Endothelial cell of hepatic sinusoid (primary cell): ENCODE data around the gene KAT6B.

Source experiments
- in situ Hi-C: cut with HindIII; loops from 2 replicates; pipeline ENCODE4 v1.10.0; 2017; ENCODE audit warnings: low sequenced_read_pairs

KAT6B gene

DNA sequence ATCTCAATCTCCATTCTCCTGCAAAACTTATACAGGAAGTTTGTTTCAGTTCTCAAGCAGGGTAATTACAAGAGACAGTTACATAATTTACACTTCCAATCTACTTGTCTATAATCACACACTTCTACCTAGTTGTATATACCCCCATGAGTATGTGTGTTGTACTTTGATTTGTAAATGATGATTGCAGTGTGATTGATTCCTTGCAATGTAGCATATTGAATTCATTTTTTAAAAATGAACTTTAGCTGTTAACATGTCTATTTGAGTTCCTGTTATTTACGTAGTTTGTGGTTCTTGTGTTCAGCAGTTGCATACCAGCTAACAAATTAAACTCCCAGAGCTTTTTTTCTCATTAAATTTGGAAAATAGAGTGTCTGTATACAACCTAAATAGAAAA, 182.6 kb downstream of the KAT6B start:
- in situ Hi-C loops: no loop called here

DNA sequence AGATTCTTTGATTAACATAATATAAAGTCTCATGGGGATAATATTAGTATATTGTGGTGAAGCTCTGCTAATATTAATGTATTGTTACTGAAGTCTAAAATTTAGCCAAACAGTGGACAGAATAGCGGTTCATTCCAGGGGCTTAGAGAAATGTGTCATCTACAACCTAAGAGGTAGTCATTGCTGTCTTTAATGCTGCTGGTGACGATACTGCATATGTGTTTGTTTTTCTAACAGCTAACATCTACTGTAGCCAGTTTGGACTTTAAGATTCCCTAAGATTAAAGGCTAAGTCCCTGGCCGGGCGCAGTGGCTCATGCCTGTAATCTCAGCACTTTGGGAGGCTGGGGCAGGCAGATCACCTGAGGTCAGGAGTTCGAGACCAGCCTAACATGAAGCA, 183.0 kb downstream of the KAT6B start:
- in situ Hi-C loops: no loop called here

DNA sequence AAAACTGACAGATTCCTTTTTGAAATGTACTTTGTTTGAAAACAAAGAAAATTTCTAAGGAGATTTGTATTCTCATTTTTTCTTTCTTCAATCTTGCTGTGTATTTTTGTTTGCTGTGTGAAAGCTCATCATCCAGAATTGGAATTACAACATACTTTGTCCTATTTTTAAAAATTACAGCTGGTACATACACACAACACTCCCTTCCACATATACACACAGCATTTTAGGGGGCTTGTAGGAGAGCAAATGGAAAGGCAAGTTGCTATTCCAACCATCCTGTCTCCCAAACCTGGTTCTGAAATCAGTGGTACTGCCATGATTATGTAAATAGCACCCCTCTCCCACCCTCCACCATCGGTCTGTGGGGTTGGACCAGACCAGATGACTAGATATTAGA, 184.0 kb downstream of the KAT6B start:
- in situ Hi-C loops: no loop called here

DNA sequence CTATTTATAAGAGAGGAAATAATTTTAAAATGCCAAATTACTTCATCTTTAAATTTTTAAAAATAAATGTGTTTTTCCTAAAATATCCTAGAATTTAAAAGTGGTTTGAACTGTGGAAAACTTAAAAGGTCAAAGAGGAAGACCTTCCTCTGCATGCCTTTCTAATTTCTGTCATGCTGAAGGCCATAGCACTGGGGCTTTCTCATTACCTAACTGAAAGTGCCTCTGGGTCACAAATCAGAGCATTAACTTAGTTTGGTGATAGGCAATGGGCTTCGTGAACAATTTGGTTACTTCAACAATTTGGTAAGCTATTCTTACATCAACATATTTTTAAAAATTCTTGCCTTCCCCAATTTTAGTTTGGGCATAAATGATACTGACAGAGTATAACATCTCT, 184.8 kb downstream of the KAT6B start:
- in situ Hi-C loops: no loop called here

DNA sequence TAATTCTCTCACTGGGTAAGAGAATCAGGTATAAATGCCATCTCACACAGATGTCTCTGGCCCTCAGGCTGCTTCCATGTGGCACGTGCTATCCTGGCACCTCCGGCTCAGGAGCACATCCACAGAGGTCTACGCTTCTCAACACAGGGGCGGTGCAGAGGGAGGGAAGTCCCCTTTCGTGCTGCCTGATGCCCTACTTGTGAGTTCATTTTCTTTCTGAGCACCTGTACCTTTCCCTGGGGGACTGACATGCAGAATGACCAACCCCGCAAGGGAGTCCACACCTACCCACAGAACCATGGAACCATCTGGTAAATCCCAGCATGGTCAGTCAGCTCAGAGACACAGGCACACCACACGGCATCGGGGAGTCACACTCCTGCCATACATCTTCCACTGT, 186.1 kb downstream of the KAT6B start:
- in situ Hi-C loops: no loop called here

DNA sequence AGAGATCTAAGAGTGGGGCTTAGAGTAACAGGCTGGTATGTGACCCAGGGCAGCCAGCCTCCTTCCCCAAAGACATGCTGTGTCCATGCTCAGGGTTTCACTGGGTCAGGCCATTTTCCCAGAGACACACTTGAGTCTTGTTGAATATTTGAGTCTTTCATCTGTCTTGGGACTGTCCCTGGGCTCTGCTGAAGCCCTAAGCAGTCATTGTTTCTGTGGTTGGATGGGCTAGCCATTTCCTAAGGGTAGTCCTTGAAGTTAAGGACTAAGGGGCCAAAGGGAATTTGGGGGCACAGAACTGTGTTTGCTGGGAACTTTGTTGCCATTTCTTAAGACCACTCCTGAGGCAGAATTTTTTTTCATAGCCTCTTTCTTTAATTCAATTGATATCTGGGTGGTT, 186.6 kb downstream of the KAT6B start:
- in situ Hi-C loops: no loop called here

DNA sequence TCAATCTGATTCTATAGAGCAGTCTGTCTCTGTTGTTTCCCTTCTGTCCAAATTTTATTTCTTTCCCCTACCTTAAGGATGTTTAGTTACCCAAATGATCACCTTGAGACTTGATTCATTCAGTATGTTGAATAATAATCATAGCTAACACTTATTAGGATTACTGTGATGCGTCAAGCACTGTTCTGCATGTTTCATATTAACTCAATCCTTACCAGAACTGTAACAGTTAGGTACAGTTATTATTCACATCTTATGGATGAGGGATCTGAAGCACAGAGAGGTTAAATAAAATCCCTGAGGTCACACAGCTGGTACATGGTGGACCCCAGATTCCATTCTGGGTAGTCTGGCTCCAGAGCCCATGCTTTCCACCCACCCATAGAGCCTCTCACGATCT, 187.1 kb downstream of the KAT6B start:
- in situ Hi-C loops: no loop called here

DNA sequence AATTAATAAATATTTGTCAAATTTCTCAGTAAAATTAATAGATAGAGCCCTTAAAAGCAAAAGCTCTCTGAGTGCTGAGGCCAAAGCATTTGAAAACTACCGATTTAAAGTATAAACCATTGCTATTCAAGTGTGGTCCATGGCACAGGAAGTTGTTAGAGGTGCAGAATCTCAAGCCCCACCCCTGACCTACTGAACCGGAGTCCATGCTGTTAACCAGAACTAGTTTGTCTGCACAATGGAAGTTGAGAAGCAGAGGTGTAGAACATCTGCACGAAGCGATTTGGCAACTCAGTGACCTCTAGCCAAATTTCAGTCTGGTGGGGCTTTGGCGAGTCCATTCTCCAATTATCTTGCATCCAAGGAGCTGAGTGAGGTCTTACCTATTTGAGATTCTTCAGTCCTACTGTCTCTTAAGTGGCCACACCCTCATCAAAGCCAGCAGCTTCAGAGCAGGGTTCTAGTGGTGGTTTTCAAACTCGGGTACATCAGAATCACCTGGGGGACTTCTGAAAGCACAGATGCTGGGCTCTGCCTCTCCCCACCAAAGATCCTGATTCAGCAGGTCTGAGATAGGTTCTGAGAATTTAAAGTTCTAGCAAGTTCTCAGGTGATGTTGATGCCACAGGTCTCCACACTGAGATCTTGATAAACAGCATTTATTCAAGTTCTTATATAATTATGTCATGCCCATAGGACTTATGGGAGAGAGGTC, 188.3 kb downstream of the KAT6B start:
- in situ Hi-C loops: no loop called here

DNA sequence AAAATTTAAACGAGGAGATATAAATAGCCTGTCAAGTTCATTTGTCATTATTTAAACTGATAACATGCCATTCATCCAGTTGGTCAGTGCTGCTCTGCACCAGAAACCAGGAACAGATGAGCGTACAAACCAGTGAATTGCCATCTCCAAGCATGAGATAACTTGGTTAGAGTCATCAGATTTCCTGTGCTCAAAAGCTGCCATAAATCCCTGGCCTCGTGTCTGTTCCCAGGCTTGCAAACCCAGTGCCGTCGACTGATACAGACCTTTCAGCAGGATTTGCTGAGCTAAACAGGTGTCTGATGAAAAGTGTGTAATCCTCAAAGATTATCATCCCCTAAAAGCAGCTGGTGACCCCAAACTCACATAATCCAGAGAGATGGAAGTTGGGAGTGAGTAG, 189.0 kb downstream of the KAT6B start:
- in situ Hi-C loops: no loop called here

DNA sequence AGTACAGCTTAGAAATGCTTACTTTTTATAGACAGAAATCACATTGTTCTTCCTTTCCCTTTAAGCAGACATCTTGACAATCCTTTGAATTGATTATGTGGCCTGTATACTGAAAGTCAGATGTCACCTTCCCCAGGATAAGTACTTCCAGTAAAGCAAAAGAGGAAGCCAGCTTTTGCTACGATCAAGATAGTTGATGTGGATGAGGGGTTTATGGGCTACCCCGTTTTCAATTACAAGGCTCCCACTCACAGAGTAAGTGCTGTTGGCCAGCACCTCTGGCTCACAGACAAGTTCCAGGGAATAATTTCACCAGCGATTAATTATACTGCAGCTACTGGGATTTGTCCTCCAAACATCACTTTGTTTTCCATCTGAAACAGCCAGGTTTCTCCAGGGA, 189.9 kb downstream of the KAT6B start:
- in situ Hi-C loops: no loop called here

DNA sequence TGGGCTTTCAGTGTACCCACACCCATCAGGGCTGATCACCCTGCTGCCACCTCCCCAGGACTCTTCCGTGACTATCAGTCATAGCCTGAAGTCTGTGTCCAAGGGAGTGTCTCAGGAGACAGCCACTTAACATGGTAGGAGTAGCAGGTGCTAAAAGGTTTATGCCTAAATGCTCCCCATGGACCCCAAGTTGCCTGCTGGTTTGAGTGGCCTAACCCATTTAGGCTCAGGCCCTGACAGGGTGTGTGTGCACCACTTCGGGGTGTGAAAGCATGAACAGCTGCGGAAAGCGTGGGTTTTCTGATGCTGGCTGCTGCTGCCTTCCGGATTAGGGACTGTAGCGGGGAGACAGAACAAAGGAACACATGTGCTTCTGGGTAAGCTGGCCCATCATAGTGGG, 191.9 kb downstream of the KAT6B start:
- in situ Hi-C loops: no loop called here

DNA sequence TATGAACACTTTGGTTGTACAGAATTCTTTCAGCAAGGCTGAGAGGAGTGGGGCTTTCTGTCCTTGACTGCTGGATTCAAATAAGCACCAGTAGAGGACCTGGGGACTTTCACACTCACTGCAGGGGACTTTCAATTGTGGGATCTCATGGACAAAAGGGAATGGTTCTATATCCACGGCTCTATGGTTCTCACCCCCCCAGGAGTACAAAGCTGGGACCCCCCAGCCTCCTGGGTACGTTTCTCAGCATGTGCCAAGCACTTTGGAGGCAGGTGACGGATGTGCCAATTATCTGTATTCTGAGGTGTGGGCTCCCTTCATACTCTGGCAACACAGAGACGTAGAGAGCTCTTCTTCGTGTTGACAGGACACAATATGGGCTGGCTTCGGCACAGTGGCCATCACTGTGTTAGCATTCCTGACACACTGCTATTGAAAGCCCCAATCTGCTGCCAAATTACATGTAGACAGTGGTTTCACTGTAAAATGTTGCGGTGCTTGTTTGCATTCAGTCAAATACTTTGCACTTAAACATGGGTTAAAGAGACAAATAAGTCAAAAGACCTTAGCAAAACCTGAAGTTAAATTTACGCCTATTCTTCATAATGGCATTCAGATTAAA, 192.4 kb downstream of the KAT6B start:
- in situ Hi-C loops: no loop called here

DNA sequence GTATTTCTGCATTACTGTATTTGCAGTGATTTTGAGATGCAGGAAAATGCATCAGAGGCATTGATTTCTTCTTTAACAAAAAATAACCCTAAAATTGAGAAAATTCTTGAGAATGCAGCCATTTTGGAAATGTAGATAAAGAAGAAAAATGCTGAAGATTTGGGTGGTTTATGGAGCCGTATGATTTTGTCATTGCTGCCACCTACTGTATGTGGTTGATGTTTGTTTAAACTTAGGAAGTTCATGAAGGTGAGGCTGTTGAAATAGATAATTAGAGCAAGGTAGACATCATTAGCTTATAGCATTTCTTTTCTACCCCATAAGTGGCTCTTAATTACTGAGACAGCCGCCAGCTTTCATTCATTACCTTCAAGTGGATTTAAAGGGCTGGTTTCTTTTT, 193.0 kb downstream of the KAT6B start:
- in situ Hi-C loops: no loop called here

DNA sequence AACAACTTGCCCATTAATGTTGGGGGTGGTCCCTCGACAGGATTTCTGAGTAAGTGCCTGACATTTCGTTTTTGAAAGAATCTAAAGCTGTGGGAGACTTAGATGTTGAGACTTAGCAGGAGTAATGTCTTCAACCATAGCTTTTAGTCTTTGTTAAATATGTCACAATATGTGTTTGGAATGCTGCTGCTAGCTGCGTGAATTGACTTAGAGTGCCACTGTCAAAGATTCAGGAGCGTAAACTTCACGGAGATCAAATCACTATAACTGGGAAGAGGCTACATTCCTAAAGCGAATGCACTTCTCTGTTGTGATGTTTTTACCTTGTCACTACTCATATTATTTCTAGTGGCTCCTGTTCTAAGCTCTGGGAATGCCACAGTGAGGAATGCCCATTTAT, 193.8 kb downstream of the KAT6B start:
- in situ Hi-C loops: loop anchor here (10.0 kb wide), 1 partner anchor 285 kb away; no protein-coding TSS in a partner anchor

DNA sequence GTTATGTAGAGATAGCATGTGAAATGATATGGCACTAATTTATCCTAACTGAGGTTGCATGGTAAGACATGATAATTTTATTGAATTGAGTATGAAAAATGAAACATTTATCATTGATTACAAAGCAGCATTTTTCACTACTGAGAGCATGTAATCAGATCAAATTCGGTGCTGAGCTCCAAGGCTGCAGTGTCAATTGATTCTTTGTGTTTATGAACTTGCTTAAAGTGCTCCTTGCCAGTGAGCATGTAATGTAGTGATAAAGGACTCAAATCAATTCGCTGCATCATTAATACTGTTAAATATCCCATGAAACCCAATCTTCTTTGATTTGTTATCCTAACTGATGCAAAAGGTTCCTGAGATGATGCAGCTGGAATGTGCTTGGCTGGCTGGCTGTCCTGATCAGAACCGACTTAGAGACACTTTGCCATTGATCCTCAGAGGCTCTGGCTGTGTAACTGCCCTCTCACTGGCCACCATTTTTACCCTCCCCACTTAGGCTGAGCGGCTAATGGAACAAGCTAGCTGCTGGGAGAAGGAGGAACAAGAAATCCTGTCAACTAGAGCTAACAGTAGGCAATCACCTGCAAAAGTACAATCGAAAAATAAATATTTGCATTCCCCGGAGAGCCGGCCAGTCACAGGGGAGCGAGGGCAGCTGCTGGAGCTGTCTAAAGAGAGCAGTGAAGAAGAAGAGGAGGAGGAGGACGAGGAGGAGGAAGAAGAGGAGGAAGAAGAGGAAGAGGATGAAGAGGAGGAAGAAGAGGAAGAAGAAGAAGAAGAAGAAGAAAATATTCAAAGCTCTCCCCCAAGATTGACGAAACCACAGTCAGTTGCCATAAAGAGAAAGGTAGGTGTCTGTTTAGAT, 195.2 kb downstream of the KAT6B start:
- in situ Hi-C loops: loop anchor here (10.0 kb wide), 1 partner anchor 287 kb away; no protein-coding TSS in a partner anchor

DNA sequence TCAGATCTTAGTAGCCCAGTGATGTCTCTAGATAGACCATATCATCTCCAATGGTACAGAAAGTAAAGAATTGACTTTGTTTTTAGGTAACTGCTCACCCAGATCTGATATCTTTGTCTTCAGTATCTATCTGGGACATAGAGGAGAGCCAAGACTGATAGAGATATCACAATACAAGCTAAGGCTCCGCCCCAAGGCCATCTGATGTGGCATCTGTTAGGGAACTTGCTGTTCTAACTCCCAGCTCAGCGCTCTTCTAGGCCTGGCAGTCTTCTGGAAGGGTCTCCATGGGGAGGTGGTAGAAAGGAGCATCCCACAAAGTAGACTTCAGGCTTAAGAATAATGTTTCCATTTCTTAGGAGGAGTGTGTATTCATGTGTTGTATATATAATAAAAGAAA, 196.7 kb downstream of the KAT6B start:
- in situ Hi-C loops: loop anchor here (10.0 kb wide), 1 partner anchor 288 kb away; no protein-coding TSS in a partner anchor

DNA sequence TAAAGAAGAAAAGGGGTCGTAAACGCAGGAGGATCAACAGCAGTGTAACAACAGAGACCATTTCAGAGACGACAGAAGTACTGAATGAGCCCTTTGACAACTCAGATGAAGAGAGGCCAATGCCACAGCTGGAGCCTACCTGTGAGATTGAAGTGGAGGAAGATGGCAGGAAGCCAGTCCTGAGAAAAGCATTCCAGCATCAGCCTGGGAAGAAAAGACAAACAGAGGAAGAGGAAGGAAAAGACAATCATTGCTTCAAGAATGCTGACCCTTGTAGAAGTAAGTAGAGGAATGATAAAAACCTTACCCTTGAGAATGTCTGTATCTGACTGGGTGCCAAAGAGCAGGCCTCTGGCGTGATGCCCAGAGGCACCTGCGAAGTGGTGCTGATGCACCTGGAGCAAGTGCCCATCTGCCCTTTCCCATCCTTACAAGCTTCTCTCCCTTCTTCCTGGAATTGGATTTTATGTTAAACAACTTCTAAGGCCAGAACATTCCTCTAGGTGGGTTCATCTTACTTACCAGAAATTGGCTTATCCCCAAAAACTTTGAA, 198.6 kb downstream of the KAT6B start:
- in situ Hi-C loops: loop anchor here (5.0 to 10.0 kb wide), 4 partner anchors 72 to 773 kb away; a partner anchor contains a TSS

DNA sequence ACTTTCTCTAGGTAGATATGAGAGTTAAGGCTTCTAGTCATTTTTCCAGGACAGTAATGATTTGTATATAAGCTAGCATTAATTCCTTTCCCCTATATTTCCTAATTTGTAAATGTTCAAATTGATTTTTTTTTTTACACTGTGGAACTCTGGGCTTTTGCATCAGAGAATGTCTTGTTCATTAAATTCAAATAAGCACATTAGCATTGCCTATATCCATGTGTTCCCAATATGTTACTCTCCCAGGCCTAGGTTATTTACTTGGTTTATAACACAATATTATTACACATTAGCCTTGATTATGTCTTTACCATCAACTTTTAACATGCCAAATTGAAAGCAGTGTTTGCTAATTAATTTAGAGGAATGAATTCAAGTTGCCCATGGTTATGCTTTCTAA, 201.6 kb downstream of the KAT6B start:
- in situ Hi-C loops: loop anchor here (5.0 to 10.0 kb wide), 4 partner anchors 69 to 776 kb away; a partner anchor contains a TSS

DNA sequence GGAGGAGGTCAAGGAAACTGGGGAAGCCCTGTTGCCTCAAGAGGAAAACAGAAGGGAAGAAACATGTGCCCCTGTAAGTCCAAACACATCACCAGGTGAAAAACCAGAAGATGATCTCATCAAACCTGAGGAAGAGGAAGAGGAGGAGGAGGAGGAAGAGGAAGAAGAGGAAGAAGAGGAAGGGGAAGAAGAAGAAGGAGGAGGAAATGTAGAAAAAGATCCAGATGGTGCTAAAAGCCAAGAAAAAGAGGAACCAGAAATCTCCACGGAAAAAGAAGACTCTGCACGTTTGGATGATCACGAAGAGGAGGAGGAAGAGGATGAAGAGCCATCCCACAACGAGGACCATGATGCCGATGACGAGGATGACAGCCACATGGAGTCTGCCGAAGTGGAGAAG, 202.3 kb downstream of the KAT6B start:
- in situ Hi-C loops: loop anchor here (5.0 to 10.0 kb wide), 4 partner anchors 69 to 776 kb away; a partner anchor contains a TSS

DNA sequence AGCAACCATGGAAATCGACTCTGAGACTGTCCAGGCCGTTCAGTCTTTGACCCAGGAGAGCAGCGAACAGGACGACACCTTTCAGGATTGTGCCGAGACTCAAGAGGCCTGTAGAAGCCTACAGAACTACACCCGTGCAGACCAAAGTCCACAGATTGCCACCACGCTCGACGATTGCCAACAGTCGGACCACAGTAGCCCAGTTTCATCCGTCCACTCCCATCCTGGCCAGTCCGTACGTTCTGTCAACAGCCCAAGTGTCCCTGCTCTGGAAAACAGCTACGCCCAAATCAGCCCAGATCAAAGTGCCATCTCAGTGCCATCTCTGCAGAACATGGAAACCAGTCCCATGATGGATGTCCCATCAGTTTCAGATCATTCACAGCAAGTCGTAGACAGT, 203.0 kb downstream of the KAT6B start:
- in situ Hi-C loops: loop anchor here (5.0 to 10.0 kb wide), 4 partner anchors 68 to 777 kb away; a partner anchor contains a TSS

DNA sequence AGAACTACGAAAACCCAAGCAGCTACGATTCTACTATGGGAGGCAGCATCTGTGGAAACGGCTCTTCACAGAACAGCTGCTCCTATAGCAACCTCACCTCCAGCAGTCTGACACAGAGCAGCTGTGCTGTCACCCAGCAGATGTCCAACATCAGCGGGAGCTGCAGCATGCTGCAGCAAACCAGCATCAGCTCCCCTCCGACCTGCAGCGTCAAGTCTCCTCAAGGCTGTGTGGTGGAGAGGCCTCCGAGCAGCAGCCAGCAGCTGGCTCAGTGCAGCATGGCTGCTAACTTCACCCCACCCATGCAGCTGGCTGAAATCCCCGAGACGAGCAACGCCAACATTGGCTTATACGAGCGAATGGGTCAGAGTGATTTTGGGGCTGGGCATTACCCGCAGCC, 203.5 kb downstream of the KAT6B start:
- in situ Hi-C loops: loop anchor here (5.0 to 10.0 kb wide), 4 partner anchors 67 to 778 kb away; a partner anchor contains a TSS
